Dermis microvascular lymphatic vessel endothelial cell (primary cell): ENCODE data around the gene CAPN14. TPM values are rescaled to one million over a fixed set of nuclear protein-coding genes. Genes with fewer than 3 reads are reported as not detected.
A peak's percentile ranks its signal among the peaks of the same experiment; 100 is the strongest.

Experiments used
- DNase-seq, 2 donors: peaks; one replicate each; pipeline versions ENCODE4 v3.0.0 to v3.0.0-alpha.2; 2010; ENCODE audit warnings: low read depth in 2 of 2
- total RNA-seq: library from RNA; depleted of rRNA; stranded (reverse); fragments of >200 nt; gene quantifications from 2 replicates; pipeline ENCODE4 v1.2.1, GENCODE V29; 2014

CAPN14 gene
- total RNA-seq, 1 donor from 2014 or later = under 0.01 TPM

GRCh38 chr2:31140151-31140550 lies 77.2 kb downstream of the CAPN14 start:
- DNase-seq = no peak

- DNase-seq = no peak
These were observed 77.6 kb downstream of the CAPN14 start for GRCh38 chr2:31139671-31140070.

GRCh38 chr2:31138037-31138962 lies 79.0 kb downstream of the CAPN14 start, which contains the start of gene GALNT14:
GALNT14 (minus strand) TSS chr2:31138440; CDS start chr2:31138086, 354 bp downstream.
- peak in 1 of 2 donors; percentile 10 for DNase-seq

GRCh38 chr2:31137211-31138036 lies 79.9 kb downstream of the CAPN14 start:
- no peak for DNase-seq

- no peak for DNase-seq
These were observed 80.6 kb downstream of the CAPN14 start for GRCh38 chr2:31136732-31137131.

- DNase-seq = no peak
These were observed 81.3 kb downstream of the CAPN14 start for GRCh38 chr2:31136000-31136399.

- no peak for DNase-seq
These were observed 82.8 kb downstream of the CAPN14 start for GRCh38 chr2:31134480-31134879.

- no peak for DNase-seq
These were observed 84.5 kb downstream of the CAPN14 start for GRCh38 chr2:31132786-31133185.

- no peak for DNase-seq
These were observed 85.4 kb downstream of the CAPN14 start for GRCh38 chr2:31131871-31132270.

- no peak for DNase-seq
These were observed 87.7 kb downstream of the CAPN14 start for GRCh38 chr2:31129375-31130171.

- no peak for DNase-seq
These were observed 89.4 kb downstream of the CAPN14 start for GRCh38 chr2:31127931-31128330.

- no peak for DNase-seq
These were observed 91.2 kb downstream of the CAPN14 start for GRCh38 chr2:31125918-31126695.

- no peak for DNase-seq
These were observed 92.4 kb downstream of the CAPN14 start for GRCh38 chr2:31124904-31125303.

Other genes with a start within 250 kb of the CAPN14 start
- gene GALNT14, start 79.1 kb downstream of the CAPN14 start, total RNA-seq = 0.39 and 1.3 TPM in 2 replicates
- gene EHD3, start 16.6 kb upstream of the CAPN14 start, total RNA-seq = 4.0 and 14.5 TPM in 2 replicates
- gene XDH, start 197.2 kb upstream of the CAPN14 start, total RNA-seq = not detected in 2 replicates